Activated naive CD4-positive, alpha-beta T cell treated with anti-CD3 and anti-CD28 coated beads, Interleukin-2, amount 10 ng/mL, durations not matched to agents 7 days and 5 days (primary cell): ENCODE data around the gene KRT6A.
"Not testable (repeated sequence)": the region's sequence is repeated elsewhere in the genome, so short reads cannot be mapped to it uniquely, and the experiment has no call there.

Source experiments
- CTCF ChIA-PET: fragments of 350-600 bp; sonication (Branson Sonifier 250); formaldehyde crosslinking; loops from one replicate; lab custom pipeline; 2021; ENCODE audit warnings: antibody characterized with exemption; lab: Charles Lee
- DNase-seq: peaks from one replicate; pipeline ENCODE4 v3.0.0-alpha.2; 2020
- H3K27ac Mint-ChIP-seq: one replicate; pipeline ENCODE4 v1.8.0; 2021; ENCODE audit warnings: mild to moderate bottlenecking, moderate library complexity, mixed read lengths
- H3K27me3 Mint-ChIP-seq: one replicate; pipeline ENCODE4 v1.8.0; 2021; ENCODE audit warnings: mild to moderate bottlenecking, mixed read lengths
- H3K36me3 Mint-ChIP-seq: one replicate; pipeline ENCODE4 v1.8.0; 2021; ENCODE audit warnings: mixed read lengths
- H3K4me1 Mint-ChIP-seq: one replicate; pipeline ENCODE4 v1.8.0; 2021; ENCODE audit warnings: mixed read lengths
- H3K4me3 Mint-ChIP-seq: one replicate; pipeline ENCODE4 v1.8.0; 2021; ENCODE audit warnings: mild to moderate bottlenecking, moderate library complexity, mixed read lengths
- H3K9me3 Mint-ChIP-seq: one replicate; pipeline ENCODE4 v1.8.0; 2021; ENCODE audit warnings: mixed read lengths

Gene KRT6A

GRCh38 chr12:52501490-52501889 is 8.4 kb upstream of the KRT6A start:
- Mint-ChIP-seq H3K4me1 (no peaks in the 10 kb centered on the region), H3K9me3 (no peaks in the 10 kb centered on the region), H3K27ac (no peak overlapping the region), H3K36me3 (no peaks in the 10 kb centered on the region), H3K27me3 (peaks cover 31% of the 10 kb centered on the region), H3K4me3 (no peak overlapping the region)
- DNase-seq: no peak
- CTCF ChIA-PET: no interaction called here

DNA sequence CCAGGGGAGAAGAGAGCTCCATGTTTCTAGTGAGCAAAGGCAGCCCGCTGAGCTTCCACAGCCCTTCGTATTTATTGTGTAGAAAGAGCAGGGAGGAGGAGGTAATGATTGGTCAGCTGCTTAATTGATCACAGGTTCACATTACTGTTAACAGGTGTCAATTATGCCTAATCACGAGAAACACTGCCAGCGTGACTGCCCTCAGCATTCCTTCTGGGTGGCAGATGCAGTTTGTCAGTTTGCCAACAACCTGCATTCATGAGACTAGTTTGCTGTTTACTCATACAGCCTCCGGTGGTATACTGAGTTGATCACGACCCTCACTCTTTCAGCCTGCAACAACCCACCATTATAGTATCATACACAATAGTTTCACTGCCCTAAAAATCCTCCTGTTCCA is 7.5 kb upstream of the KRT6A start:
- H3K4me3 Mint-ChIP-seq, H3K9me3 Mint-ChIP-seq, H3K36me3 Mint-ChIP-seq, H3K4me1 Mint-ChIP-seq, CTCF ChIA-PET, H3K27ac Mint-ChIP-seq, DNase-seq: not testable (repeated sequence)
- peaks cover 37% of the 10 kb centered on the region for H3K27me3 Mint-ChIP-seq

DNA sequence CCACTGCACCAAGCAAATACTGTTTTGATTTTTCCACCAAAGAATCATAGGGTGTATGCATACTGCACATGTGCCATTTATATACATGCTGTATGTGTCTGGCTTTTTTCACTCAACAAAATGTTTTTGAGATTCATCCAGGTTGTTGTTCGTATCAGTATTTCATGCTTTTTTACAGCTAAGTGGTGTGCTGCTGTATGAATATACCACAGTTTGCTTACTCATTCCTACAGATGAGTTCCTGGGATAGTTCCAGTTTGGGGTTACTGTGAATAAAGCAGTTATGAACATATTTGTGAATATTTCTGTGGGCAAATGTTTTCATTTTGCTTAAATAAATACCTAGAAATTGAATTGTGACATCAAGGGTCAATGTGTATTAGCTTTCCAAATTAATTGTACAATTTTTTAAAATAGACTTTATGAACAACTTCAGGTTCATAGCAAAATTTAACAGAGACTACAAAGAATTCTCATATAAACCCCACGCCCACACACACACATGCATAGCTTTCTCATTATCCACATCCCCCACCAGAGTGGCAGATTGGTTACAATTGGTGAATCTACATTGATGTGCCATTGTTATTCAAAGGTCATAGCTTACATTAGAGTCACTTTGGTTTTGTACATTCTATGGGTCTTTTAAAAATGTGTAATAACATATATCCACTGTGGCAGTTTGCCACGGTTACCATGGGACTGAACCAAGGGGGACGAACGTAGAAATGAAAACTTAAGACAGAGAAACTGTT is 6.9 kb upstream of the KRT6A start:
- H3K27me3 Mint-ChIP-seq: peaks cover 42% of the 10 kb centered on the region
- H3K36me3 Mint-ChIP-seq: no peaks in the 10 kb centered on the region
- H3K4me1 Mint-ChIP-seq: no peaks in the 10 kb centered on the region
- H3K9me3 Mint-ChIP-seq: no peaks in the 10 kb centered on the region
- H3K27ac Mint-ChIP-seq: no peak overlapping the region
- DNase-seq: no peak
- no peak overlapping the region for H3K4me3 Mint-ChIP-seq
- CTCF ChIA-PET: interaction anchor here (0.8 kb wide), 1 partner anchor 380 kb away, joined by 4 read pairs; no protein-coding TSS in a partner anchor

- no peaks in the 10 kb centered on the region for H3K9me3 Mint-ChIP-seq
- no peak overlapping the region for H3K27ac Mint-ChIP-seq
- CTCF ChIA-PET: no interaction called here
- no peaks in the 10 kb centered on the region for H3K36me3 Mint-ChIP-seq
- H3K4me3 Mint-ChIP-seq: no peak overlapping the region
- H3K27me3 Mint-ChIP-seq: peaks cover 45% of the 10 kb centered on the region
- H3K4me1 Mint-ChIP-seq: no peaks in the 10 kb centered on the region
- DNase-seq: no peak
Measured at GRCh38 chr12:52498946-52499345, 5.9 kb upstream of the KRT6A start.

GRCh38 chr12:52497975-52498374 is 4.9 kb upstream of the KRT6A start:
- Mint-ChIP-seq H3K27me3 (peaks cover 52% of the 10 kb centered on the region), H3K9me3 (no peaks in the 10 kb centered on the region), H3K4me3 (no peak overlapping the region), H3K4me1 (no peaks in the 10 kb centered on the region), H3K27ac (no peak overlapping the region), H3K36me3 (no peaks in the 10 kb centered on the region)
- DNase-seq: no peak
- CTCF ChIA-PET: no interaction called here

GRCh38 chr12:52496590-52497071 is 3.6 kb upstream of the KRT6A start:
- Mint-ChIP-seq H3K4me3 (no peak overlapping the region), H3K9me3 (no peaks in the 10 kb centered on the region), H3K4me1 (no peaks in the 10 kb centered on the region), H3K27ac (no peak overlapping the region), H3K27me3 (peaks cover 55% of the 10 kb centered on the region), H3K36me3 (no peaks in the 10 kb centered on the region)
- CTCF ChIA-PET: no interaction called here
- DNase-seq: no peak

DNA sequence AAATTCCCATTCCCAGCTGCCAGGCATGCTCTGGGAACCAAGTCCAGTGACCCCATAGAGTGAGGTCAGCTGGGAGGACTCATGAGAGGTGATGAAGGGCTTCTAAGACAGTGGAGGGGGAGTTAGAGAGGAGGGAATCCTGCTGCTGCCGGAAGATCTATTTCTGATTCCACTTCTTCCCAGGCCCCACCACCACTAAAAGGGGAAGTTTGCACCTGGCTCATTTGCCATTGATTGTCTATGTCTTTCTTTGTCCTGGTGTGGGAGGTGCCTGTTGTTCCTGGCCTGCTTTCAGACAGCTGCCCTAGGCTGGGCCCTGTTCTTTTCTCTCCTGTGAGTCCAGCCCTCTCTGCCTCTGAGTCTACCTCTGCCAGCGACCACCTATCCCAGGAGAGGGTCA is 3.0 kb upstream of the KRT6A start:
- CTCF ChIA-PET: no interaction called here
- Mint-ChIP-seq H3K4me3 (no peak overlapping the region), H3K27me3 (peaks cover 59% of the 10 kb centered on the region), H3K4me1 (no peaks in the 10 kb centered on the region), H3K27ac (no peak overlapping the region), H3K36me3 (no peaks in the 10 kb centered on the region), H3K9me3 (no peaks in the 10 kb centered on the region)
- no peak for DNase-seq

- peaks cover 60% of the 10 kb centered on the region for H3K27me3 Mint-ChIP-seq
- no peak for DNase-seq
- no peak overlapping the region for H3K27ac Mint-ChIP-seq
- no peaks in the 10 kb centered on the region for H3K4me1 Mint-ChIP-seq
- no peaks in the 10 kb centered on the region for H3K36me3 Mint-ChIP-seq
- CTCF ChIA-PET: no interaction called here
- no peak overlapping the region for H3K4me3 Mint-ChIP-seq
- H3K9me3 Mint-ChIP-seq: no peaks in the 10 kb centered on the region
Measured at GRCh38 chr12:52495389-52495788, 2.3 kb upstream of the KRT6A start.

GRCh38 chr12:52494518-52494917 is 1.5 kb upstream of the KRT6A start:
- H3K9me3 Mint-ChIP-seq: no peaks in the 10 kb centered on the region
- CTCF ChIA-PET: no interaction called here
- peaks cover 59% of the 10 kb centered on the region for H3K27me3 Mint-ChIP-seq
- H3K36me3 Mint-ChIP-seq: no peaks in the 10 kb centered on the region
- H3K4me1 Mint-ChIP-seq: no peaks in the 10 kb centered on the region
- DNase-seq: no peak
- H3K4me3 Mint-ChIP-seq: no peak overlapping the region
- no peak overlapping the region for H3K27ac Mint-ChIP-seq

DNA sequence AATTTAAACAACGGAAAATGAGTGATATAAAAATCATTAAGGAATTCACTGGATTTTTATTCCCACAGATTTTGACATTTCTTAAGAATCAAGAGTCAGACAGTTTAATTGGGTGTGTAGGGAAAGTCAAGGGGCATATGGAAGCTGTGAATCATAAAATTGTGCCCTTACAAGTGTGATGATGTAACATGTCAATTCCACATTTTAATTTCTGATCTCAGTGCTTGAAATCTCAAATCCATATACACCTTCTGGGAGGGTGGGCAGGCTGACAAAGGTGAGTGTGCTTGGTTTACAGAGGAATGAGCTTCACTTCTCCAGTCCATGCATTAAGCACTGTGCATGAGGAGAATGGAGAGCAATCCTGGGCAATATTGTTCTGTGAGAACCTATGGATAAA is 1.0 kb upstream of the KRT6A start:
- H3K9me3 Mint-ChIP-seq: no peaks in the 10 kb centered on the region
- H3K4me1 Mint-ChIP-seq: no peaks in the 10 kb centered on the region
- no peak overlapping the region for H3K4me3 Mint-ChIP-seq
- no peak for DNase-seq
- H3K27me3 Mint-ChIP-seq: peaks cover 60% of the 10 kb centered on the region
- CTCF ChIA-PET: no interaction called here
- no peak overlapping the region for H3K27ac Mint-ChIP-seq
- H3K36me3 Mint-ChIP-seq: no peaks in the 10 kb centered on the region

DNA sequence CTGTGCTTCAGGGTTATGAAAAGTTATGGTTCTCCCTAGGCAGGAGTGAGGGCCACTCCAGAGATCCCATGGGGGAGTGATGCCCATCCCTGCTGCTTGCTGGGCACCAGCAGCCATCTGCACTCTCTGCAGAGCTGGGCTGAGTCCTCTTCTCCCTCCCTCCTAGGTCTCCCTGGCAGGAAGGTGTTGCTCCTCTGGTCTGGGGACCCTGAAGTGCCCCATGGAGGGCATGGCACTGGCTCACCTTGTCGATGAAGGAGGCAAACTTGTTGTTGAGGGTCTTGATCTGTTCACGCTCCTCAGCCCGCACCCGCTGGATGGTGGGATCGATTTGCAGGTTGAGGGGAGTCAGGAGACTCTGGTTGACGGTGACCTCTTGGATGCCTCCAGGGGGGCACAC is 652 bp downstream of the KRT6A start:
- H3K4me3 Mint-ChIP-seq, H3K4me1 Mint-ChIP-seq, DNase-seq, H3K9me3 Mint-ChIP-seq, H3K36me3 Mint-ChIP-seq, CTCF ChIA-PET, H3K27ac Mint-ChIP-seq: not testable (repeated sequence)
- peaks cover 64% of the 10 kb centered on the region for H3K27me3 Mint-ChIP-seq

DNA sequence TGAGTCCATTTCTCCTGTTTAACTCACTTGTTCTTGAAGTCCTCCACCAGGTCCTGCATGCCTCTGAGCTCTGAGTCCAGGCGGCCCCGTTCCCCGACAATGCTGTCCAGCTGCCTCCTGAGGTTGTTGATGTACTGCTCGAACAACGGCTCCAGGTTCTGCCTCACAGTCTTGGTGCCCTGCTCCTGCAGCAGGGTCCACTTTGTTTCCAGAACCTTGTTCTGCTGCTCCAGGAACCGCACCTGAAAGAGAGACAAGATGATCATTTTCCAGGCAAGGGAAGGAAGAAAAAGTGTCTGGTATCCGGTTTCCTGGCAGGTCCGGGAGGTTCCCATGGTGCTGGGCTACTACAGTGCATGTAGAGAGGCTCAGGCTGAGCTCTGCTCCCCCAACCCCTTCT is 1.6 kb downstream of the KRT6A start:
- DNase-seq, H3K4me1 Mint-ChIP-seq, CTCF ChIA-PET, H3K27ac Mint-ChIP-seq, H3K4me3 Mint-ChIP-seq, H3K9me3 Mint-ChIP-seq, H3K36me3 Mint-ChIP-seq: not testable (repeated sequence)
- H3K27me3 Mint-ChIP-seq: peaks cover 58% of the 10 kb centered on the region

DNA sequence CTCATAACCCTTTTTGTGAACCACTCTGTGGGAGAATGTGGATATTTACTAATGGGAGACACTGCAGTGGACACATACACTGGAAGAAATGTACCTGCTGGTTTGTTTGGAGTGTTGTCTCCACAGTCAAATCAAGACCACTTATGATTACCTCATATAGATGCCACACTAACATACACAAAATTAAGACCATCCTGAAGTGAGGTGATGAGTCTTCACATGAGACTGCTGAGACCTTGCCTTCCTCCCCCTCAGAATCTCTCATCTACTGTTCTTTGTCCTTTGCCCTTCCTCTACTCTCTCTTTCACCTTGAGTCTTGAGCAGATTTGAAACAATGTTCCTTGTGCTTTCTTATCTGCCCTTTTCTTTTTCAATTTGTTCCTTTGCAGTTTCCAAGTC is 4.3 kb downstream of the KRT6A start:
- Mint-ChIP-seq H3K27me3 (peaks cover 54% of the 10 kb centered on the region), H3K4me1 (no peaks in the 10 kb centered on the region), H3K9me3 (peaks cover 4% of the 10 kb centered on the region), H3K27ac (no peak overlapping the region), H3K4me3 (no peak overlapping the region), H3K36me3 (no peaks in the 10 kb centered on the region)
- CTCF ChIA-PET: no interaction called here
- DNase-seq: no peak

- CTCF ChIA-PET, DNase-seq, H3K27ac Mint-ChIP-seq, H3K36me3 Mint-ChIP-seq, H3K4me1 Mint-ChIP-seq, H3K4me3 Mint-ChIP-seq, H3K9me3 Mint-ChIP-seq: not testable (repeated sequence)
- peaks cover 53% of the 10 kb centered on the region for H3K27me3 Mint-ChIP-seq
Measured at GRCh38 chr12:52487744-52488443, 5.2 kb downstream of the KRT6A start.

GRCh38 chr12:52487211-52487610 is 5.8 kb downstream of the KRT6A start:
- Mint-ChIP-seq H3K4me1 (no peaks in the 10 kb centered on the region), H3K27ac (no peak overlapping the region), H3K27me3 (peaks cover 52% of the 10 kb centered on the region), H3K36me3 (no peaks in the 10 kb centered on the region), H3K9me3 (peaks cover 4% of the 10 kb centered on the region), H3K4me3 (no peak overlapping the region)
- no peak for DNase-seq
- CTCF ChIA-PET: no interaction called here
